Renal cortex interstitium (tissue), 11 donors: ENCODE data around the gene STXBP5. TPM values are rescaled to one million over a fixed set of nuclear protein-coding genes. Genes with fewer than 3 reads are reported as not detected.

Source experiments
- DNase-seq, 11 donors: peaks; one replicate each; pipeline ENCODE4 v3.0.0-alpha.2; 2013; ENCODE audit warnings: low read depth in 9 of 11, low spot score in 4 of 11; ENCODE audit errors: extremely low read depth in 1 of 11
- polyA plus RNA-seq, 3 donors: library from polyadenylated mRNA; unstranded; fragments of 120-200 nt; gene quantifications; one replicate each; pipeline ENCODE4 v1.2.1, GENCODE V29; 2013; ENCODE audit not compliant: insufficient read length in 3 of 3

STXBP5 gene
- polyA plus RNA-seq, 3 donors = 12.3 to 15.4 (median 12.3) TPM

DNA sequence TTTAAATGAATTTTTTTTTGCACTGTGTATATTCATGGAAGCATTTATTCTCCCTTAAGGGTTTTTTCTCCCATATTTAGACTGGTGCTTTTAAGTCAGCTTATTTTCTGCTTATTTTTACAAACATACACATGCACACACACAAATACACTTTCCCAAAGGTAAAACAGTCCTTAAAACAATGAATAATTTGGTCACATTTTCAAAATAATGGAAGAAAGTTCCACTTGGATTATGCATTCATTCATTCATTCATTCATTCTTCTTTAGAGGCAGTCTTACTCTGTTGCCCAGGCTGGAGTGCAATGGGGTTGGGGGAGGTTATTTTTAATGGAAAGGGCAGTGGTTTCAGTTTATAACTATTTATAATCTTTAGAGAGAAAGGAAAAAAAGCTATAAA, 69.8 kb downstream of the STXBP5 start:
- no peak for DNase-seq

DNA sequence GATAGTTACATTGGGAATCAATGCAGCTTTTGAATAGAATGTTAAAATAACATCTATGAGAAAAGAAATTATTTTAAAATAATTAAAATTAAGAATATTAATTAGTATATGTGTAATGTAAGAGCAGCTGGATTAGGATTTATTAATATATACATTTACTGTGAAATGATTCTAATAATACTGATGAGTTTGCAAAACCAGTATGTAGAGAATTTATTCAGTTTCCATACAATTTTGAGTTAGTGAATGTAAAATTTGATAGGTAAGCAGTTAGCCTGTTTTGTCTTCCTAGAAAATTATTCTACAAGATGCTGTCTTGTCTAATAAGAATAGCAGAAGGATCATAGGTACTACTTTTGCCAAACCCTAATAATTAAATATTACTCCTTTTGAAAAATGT, 70.6 kb downstream of the STXBP5 start:
- no peak for DNase-seq

GRCh38 chr6:147278891-147279290, 74.7 kb downstream of the STXBP5 start:
- no peak for DNase-seq

DNA sequence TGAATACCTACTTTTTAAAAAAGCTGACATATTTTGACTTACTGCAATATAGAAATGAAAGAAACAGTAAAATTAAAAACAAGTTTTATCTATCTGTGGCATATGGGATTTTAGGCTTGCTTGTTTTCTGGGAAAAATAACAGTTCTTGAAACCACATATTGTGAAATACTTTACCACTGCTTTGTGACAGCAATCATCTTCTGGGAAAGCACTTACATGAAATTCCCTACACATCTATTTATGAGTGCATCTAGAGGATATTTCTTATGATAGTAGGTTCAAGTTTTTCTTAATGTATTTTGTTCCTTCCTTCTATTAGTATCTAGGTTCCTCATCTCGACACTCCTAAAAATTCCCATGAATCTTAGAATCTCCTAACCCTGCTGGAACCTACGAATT, 75.2 kb downstream of the STXBP5 start:
- no peak for DNase-seq

DNA sequence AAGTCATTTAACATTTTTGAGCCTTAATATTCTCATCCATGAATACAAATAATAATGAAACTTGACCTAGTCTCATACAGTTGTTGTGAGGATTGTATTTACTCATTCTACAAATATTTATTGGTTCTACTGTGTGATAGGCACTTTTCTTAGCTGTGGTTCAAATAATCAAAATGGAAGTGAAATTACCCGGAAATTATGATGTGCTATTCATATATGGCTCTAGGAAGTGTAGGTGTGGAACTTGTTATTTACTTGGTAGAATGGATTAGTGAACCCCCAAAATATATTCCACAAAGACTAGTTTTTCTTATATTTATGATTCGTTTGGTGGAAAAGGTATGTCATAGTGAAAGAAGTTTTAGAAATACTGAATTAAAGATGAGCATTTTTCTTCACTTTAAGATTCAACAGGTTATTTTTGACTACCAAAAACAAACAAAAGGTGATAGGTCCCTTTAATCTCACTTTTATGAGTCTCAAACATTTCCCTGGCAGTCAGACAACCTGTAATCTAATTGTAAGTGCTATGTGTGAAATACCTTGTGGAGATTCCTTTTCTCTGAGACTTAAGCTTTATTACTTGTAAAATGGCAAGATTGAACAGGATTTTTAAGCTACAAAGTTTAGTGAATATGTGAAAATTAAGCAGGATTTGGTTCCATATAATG, 77.8 kb downstream of the STXBP5 start:
- no peak for DNase-seq

GRCh38 chr6:147282566-147282959, 78.3 kb downstream of the STXBP5 start:
- no peak for DNase-seq

GRCh38 chr6:147283460-147283859, 79.2 kb downstream of the STXBP5 start:
- DNase-seq = peak; percentile 11 to 63 (median 33)

- DNase-seq = peak in 8 of 11 donors; percentile 7 to 35 (median 20)
Observed at GRCh38 chr6:147285087-147285855, 81.1 kb downstream of the STXBP5 start.

- DNase-seq = no peak
Observed at GRCh38 chr6:147287869-147288271, 83.7 kb downstream of the STXBP5 start.

- DNase-seq = no peak
Observed at GRCh38 chr6:147297124-147297523, 92.9 kb downstream of the STXBP5 start.

GRCh38 chr6:147297663-147298316, 93.6 kb downstream of the STXBP5 start:
- no peak for DNase-seq

DNA sequence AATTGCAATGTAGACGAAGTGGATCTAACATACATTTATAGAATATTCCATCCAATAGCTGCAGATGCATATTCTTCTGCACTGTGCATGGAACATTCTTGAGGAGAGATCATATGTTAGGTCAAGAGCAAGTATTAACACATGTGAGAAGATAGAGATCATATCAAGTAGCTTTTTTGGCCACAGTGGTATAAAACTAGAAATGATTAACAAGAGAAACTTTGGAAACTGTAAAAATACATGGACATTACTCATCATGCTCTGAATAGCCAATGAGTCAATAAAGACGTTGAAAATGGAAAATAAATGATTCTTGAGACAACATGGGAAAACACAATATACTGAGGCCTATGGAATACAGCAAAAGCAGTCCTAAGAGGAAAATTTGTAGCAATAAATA, 94.2 kb downstream of the STXBP5 start:
- DNase-seq = no peak

GRCh38 chr6:147299035-147299434, 94.8 kb downstream of the STXBP5 start:
- no peak for DNase-seq

GRCh38 chr6:147301070-147301469, 96.9 kb downstream of the STXBP5 start:
- no peak for DNase-seq

DNA sequence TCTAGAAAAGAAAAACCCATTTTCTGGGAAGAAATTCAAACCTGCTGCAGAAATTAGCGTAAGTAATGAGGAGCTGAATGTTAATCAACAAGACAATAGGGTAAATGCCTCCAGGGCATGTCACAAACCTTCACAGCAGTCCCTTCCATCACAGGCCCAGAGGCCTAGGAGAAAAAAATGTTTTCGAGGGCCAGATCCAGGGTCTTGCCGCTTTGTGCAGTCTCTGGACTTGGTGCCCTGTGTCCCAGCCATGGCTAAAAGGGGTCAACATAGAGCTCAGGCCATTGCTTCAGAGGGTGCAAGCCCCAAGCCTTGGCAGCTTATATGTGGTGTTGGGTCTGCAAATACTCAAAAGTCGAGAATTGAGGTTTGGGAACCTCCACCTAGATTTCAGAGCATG, 99.8 kb downstream of the STXBP5 start:
- no peak for DNase-seq

DNA sequence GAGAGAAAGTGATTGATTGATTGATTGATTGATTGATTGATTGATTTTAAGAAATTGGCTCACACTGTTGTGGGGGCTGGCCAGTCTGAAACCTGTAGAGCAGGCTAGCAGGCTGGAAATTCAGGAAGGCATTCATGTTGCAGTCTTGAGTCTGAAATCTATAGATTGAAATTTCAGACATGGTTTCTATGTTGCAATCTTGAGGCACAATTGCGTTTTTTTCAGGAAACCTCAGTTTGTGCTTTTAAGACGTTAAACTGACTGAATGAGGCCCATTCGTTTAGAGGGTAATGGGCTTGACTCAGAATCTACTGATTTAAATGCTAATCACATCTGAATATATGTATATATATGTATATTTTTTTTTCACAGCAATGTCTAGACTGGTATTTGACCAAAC, 106.3 kb downstream of the STXBP5 start:
- DNase-seq = no peak

- no peak for DNase-seq
Observed at GRCh38 chr6:147311218-147311617, 107.0 kb downstream of the STXBP5 start.

DNA sequence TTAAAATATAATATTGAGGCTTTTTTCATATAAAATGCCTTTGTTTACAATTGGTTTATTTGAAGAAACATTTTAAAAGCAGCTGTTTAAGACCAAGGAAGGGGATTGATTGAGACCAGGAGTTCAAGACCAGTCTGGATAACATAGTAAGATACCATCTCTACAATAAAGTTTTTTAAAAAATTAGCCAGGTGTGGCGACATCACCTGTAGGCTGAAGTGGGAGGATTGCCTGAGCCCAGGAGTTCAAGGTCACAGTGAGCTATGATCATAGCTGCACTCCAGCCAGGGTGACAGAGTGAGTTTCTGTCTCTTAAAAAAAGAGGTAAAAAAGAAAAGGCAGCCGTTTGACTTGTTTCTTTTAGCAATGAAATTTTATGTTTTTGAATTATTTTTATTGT, 117.0 kb downstream of the STXBP5 start:
- no peak for DNase-seq

- DNase-seq = no peak
Observed at GRCh38 chr6:147322299-147323162, 118.3 kb downstream of the STXBP5 start.
